Left lobe of liver (tissue), 2 donors: ENCODE results near the gene CYP2A7. TPM values are rescaled to one million over a fixed set of nuclear protein-coding genes. Genes with fewer than 3 reads are reported as not detected.
"Not testable (repeated sequence)": the region's sequence is repeated elsewhere in the genome, so short reads cannot be mapped to it uniquely, and the experiment has no call there.

ENCODE experiments used
- ATAC-seq: fragments of 200-7000 bp; cut with Tn5 transposase; one replicate; pipeline ENCODE4 v1.9.1; 2020; ENCODE audit warnings: mild to moderate bottlenecking, moderate library complexity
- DNase-seq: peaks from one replicate; pipeline ENCODE4 v3.0.0-alpha.2; 2020; ENCODE audit warnings: low spot score
- total RNA-seq: library from RNA; stranded (reverse); gene quantifications from one replicate; pipeline ENCODE4 v1.2.1, GENCODE V29; 2021
- donor health status: DM: no; HTN: no; CAD: no; lungs with moderate emphysema.
- donor health status: DM: no; HTN: yes; CAD: no.

CYP2A7 gene
- total RNA-seq, 1 donor from 2014 or later = 485 TPM

DNA sequence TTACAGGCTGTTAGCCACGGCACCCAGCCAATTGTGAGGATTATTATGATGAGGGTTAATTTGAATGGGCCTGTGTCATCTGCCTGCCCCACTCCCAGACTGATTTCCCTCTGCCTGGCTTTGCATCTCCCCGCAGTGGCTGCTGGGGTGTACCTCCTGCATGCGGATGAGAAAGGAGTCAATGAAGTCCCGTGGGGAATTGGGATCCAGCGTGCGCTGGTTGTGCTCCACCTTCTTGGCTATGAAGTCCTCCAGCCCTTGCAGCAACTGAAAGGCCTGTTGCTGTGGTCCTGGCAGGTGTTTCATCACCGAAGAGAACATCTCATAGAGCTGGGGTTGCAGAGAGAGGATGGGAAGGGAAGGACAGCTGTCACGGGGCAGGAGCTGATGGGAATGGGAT, 35.3 kb downstream of the CYP2A7 start:
- DNase-seq = not testable (repeated sequence)
- ATAC-seq = peak; percentile 14

DNA sequence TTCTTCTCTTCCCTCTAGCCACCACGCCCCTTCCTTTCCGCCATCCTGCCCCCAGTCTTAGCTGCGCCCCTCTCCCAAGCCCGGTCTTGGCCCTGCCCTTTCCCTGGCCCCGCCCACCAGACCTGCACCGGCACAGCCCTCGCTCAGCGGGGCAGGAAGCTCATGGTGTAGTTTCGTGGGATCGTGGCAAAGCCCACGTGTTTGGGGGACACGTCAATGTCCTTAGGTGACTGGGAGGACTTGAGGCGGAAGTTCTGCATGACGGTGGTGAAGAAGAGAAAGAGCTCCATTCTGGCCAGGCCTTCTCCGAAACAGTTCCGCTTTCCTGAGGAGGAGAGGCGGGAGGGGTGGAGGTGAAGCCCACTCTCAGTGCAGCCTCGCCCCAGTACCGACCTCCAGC, 38.4 kb downstream of the CYP2A7 start:
- not testable (repeated sequence) for DNase-seq

GRCh38 chr19:40842997-40843652, 38.9 kb downstream of the CYP2A7 start:
- not testable (repeated sequence) for ATAC-seq, DNase-seq

More for the DNA sequence above, 38.4 kb downstream of the CYP2A7 start:
- not testable (repeated sequence) for ATAC-seq

- peak; percentile 5 for ATAC-seq
- DNase-seq = not testable (repeated sequence)
Observed at GRCh38 chr19:40842012-40842411, 40.0 kb downstream of the CYP2A7 start.

GRCh38 chr19:40838477-40838876, 43.6 kb downstream of the CYP2A7 start:
- not testable (repeated sequence) for DNase-seq, ATAC-seq

- no peak for ATAC-seq
- no peak for DNase-seq
Observed at GRCh38 chr19:40836754-40837429, 45.1 kb downstream of the CYP2A7 start.

DNA sequence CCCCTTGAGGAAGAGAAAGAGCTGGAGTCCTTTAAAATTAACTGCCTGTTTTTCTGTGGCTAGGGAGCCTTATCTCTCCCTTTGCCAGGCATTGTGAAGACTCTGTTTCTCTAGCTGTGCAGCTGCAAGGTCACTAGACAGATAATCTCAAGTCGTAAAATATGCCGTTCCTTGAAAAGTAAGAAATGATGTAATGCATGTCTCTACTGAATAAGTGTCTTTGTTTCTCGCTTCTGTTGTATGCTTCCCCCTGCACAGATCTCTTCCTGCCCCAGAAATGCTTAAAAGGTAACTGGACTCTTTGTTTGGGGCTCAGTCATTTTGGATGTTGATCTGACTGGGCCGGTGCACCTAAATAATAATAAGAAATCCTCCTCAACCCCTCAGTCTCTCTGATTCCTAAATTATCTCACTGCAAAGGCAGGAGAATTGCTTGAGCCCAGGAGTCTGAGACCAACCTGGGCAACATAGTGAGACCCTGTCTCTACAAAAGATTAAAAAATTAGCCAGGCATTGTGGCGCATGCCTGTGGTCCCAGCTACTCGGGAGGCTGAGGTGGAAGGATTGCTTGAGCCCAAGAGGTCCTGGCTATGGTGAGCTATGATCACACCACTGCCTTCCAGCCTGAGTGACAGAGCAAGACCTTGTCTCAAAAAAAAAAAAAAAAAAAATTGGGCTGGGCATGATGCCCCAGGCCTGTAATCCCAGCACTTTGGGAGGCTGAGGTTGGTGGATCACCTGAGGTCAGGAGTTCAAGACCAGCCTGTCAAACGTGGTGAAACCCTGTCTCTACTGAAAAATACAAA, 48.1 kb downstream of the CYP2A7 start:
- not testable (repeated sequence) for DNase-seq, ATAC-seq

- ATAC-seq = peak; percentile 16
- DNase-seq = not testable (repeated sequence)
Observed at GRCh38 chr19:40832431-40832790, 49.6 kb downstream of the CYP2A7 start.

GRCh38 chr19:40831502-40832430, 50.3 kb downstream of the CYP2A7 start:
- DNase-seq (peak; percentile 77), ATAC-seq (peak; percentile 81)

DNA sequence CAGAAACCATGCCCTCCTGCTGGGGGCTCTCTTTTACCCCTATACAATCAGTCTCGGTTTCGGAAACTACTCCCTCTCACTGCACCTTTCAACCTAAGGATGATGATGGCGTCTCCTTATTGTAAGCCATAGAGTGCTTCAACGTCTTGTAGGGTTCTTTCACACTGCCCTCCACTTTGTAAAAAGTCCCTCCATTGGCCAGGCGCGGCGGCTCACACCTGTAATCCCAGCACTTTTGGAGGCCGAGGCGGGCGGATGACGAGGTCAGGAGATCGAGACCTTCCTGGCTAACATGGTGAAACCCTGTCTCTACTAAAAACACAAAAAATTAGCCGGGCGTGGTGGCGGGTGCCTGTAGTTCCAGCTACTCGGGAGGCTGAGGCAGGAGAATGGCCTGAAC, 51.3 kb downstream of the CYP2A7 start:
- DNase-seq, ATAC-seq: not testable (repeated sequence)

- DNase-seq = no peak
- ATAC-seq = no peak
Observed at GRCh38 chr19:40829205-40829604, 52.8 kb downstream of the CYP2A7 start.

DNA sequence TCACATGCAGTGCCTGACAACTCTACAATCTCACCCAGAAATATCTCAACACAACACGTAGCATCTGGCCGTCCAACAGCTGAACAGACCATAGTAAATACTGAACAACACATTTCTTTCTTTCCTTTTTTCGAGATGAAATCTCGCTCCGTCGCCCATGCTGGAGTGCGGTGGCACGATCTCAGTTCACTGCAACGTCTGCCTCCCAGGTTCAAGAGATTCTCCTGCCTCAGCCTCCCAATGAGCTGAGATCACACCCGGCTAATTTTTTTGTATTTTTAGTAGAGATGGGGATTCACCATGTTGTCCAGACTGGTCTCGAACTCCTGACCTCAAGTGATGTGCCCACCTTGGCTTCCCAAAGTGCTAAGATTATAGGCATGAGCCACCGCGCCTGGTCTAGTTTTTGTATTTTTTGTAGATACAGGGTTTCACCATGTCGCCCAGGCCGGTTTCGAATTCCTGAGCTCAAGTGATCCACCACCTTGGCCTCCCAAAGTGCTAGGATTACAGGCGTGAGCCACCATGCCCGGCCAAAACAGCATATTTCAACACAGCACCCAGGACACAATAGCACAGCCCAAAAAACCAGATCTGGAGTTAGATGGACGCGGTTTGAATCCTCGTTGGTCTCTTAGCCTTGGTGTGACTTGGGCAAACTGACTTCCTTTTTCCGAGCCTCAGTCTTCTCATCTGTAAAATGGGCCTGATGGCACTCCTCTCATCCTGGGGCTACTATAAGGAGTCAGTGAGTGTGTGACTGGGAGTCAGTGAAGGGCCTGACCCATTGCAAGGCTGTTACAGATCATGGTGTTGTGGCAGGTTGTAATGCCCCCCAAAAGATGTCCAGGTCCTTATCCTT, 54.4 kb downstream of the CYP2A7 start:
- no peak for ATAC-seq
- DNase-seq = peak; percentile 27

DNA sequence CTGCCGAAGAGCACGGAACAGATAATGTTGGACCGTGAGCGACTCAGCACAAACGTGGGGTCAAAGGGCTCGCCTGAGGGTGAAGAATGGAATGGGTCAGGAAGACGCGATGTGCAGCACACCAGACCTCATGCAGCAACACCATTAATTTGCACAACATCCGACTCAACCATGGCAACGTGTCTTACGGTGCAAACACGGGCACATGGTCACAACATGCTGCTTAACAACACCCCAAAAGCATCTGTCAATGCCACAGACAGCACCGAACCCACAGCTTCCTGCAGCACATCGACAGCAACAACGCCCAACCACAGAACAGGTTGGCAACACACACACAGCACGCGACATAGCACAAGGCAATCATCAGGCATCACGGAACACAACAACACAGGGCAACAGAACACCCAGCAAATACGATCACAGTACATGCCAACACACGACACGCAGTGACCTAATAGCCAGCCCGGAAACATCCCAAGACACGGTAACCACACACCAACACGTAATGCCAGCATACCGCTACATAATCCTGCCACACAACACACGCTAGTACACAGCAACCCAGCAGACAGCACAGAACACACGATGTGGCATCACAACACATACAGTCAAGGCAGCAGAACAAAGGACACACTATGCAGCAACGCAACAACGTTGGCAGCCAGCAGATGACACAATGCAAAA, 55.2 kb downstream of the CYP2A7 start:
- ATAC-seq = not testable (repeated sequence)
- DNase-seq = peak; percentile 38

GRCh38 chr19:40826312-40826698, 55.7 kb downstream of the CYP2A7 start:
- DNase-seq, ATAC-seq: not testable (repeated sequence)

GRCh38 chr19:40825460-40826095, 56.5 kb downstream of the CYP2A7 start:
- not testable (repeated sequence) for ATAC-seq
- DNase-seq = peak; percentile 39
